Measurements from ENCODE around the gene GLS.

Gene GLS

GRCh38 chr2:190980630-190981209 lies 100.1 kb downstream of the GLS start:
- Histone ChIP-seq H3K9ac (ENCODE audit: low read length) (no peak overlapping the region), H3K27me3 (ENCODE audit: control insufficient read depth, insufficient read depth, low read length) (no peaks in the 10 kb centered on the region), H3K36me3 (ENCODE audit: control insufficient read depth, insufficient read depth, low read length) (peaks cover 33% of the 10 kb centered on the region), H3K4me3 (ENCODE audit: low read length) (no peak overlapping the region), H3K27ac (ENCODE audit: low read depth, low read length) (no peak overlapping the region), H3K4me1 (ENCODE audit: control insufficient read depth, insufficient read depth, low read length) (no peaks in the 10 kb centered on the region)

GRCh38 chr2:190981333-190981732 lies 100.7 kb downstream of the GLS start:
- Histone ChIP-seq H3K27me3 (ENCODE audit: control insufficient read depth, insufficient read depth, low read length) (no peaks in the 10 kb centered on the region), H3K36me3 (ENCODE audit: control insufficient read depth, insufficient read depth, low read length) (peaks cover 39% of the 10 kb centered on the region), H3K4me1 (ENCODE audit: control insufficient read depth, insufficient read depth, low read length) (no peaks in the 10 kb centered on the region), H3K9ac (ENCODE audit: low read length) (no peak overlapping the region), H3K27ac (ENCODE audit: low read depth, low read length) (no peak overlapping the region), H3K4me3 (ENCODE audit: low read length) (no peak overlapping the region)

GRCh38 chr2:190981733-190982132 lies 101.1 kb downstream of the GLS start:
- Histone ChIP-seq H3K4me3 (ENCODE audit: low read length) (no peak overlapping the region), H3K4me1 (ENCODE audit: control insufficient read depth, insufficient read depth, low read length) (no peaks in the 10 kb centered on the region), H3K27ac (ENCODE audit: low read depth, low read length) (no peak overlapping the region), H3K36me3 (ENCODE audit: control insufficient read depth, insufficient read depth, low read length) (peaks cover 40% of the 10 kb centered on the region), H3K9ac (ENCODE audit: low read length) (no peak overlapping the region), H3K27me3 (ENCODE audit: control insufficient read depth, insufficient read depth, low read length) (no peaks in the 10 kb centered on the region)

GRCh38 chr2:190982262-190983034 lies 101.8 kb downstream of the GLS start:
- Histone ChIP-seq H3K4me3 (ENCODE audit: low read length) (no peak overlapping the region), H3K27me3 (ENCODE audit: control insufficient read depth, insufficient read depth, low read length) (no peaks in the 10 kb centered on the region), H3K9ac (ENCODE audit: low read length) (no peak overlapping the region), H3K27ac (ENCODE audit: low read depth, low read length) (no peak overlapping the region), H3K36me3 (ENCODE audit: control insufficient read depth, insufficient read depth, low read length) (peaks cover 42% of the 10 kb centered on the region), H3K4me1 (ENCODE audit: control insufficient read depth, insufficient read depth, low read length) (no peaks in the 10 kb centered on the region)

- H3K27ac ChIP-seq (ENCODE audit: low read depth, low read length) = no peak overlapping the region
These were observed 104.0 kb downstream of the GLS start for GRCh38 chr2:190984595-190984994.

GRCh38 chr2:190986221-190986953 lies 105.8 kb downstream of the GLS start:
- Histone ChIP-seq H3K9ac (ENCODE audit: low read length) (no peak overlapping the region), H3K4me1 (ENCODE audit: control insufficient read depth, insufficient read depth, low read length) (no peaks in the 10 kb centered on the region), H3K27me3 (ENCODE audit: control insufficient read depth, insufficient read depth, low read length) (no peaks in the 10 kb centered on the region), H3K4me3 (ENCODE audit: low read length) (no peak overlapping the region), H3K36me3 (ENCODE audit: control insufficient read depth, insufficient read depth, low read length) (peaks cover 60% of the 10 kb centered on the region), H3K27ac (ENCODE audit: low read depth, low read length) (no peak overlapping the region)

More at GRCh38 chr2:190984595-190984994, 104.0 kb downstream of the GLS start:
- Histone ChIP-seq H3K9ac (ENCODE audit: low read length) (no peak overlapping the region), H3K4me3 (ENCODE audit: low read length) (no peak overlapping the region), H3K4me1 (ENCODE audit: control insufficient read depth, insufficient read depth, low read length) (no peaks in the 10 kb centered on the region), H3K36me3 (ENCODE audit: control insufficient read depth, insufficient read depth, low read length) (peaks cover 53% of the 10 kb centered on the region), H3K27me3 (ENCODE audit: control insufficient read depth, insufficient read depth, low read length) (no peaks in the 10 kb centered on the region)

- Histone ChIP-seq H3K36me3 (ENCODE audit: control insufficient read depth, insufficient read depth, low read length) (peaks cover 61% of the 10 kb centered on the region), H3K9ac (ENCODE audit: low read length) (no peak overlapping the region), H3K4me1 (ENCODE audit: control insufficient read depth, insufficient read depth, low read length) (no peaks in the 10 kb centered on the region), H3K4me3 (ENCODE audit: low read length) (no peak overlapping the region), H3K27me3 (ENCODE audit: control insufficient read depth, insufficient read depth, low read length) (no peaks in the 10 kb centered on the region), H3K27ac (ENCODE audit: low read depth, low read length) (no peak overlapping the region)
These were observed 106.5 kb downstream of the GLS start for GRCh38 chr2:190987116-190987515.

- H3K9ac ChIP-seq (ENCODE audit: low read length) = no peak overlapping the region
- no peak overlapping the region for H3K4me3 ChIP-seq (ENCODE audit: low read length)
- H3K27me3 ChIP-seq (ENCODE audit: control insufficient read depth, insufficient read depth, low read length) = no peaks in the 10 kb centered on the region
- H3K27ac ChIP-seq (ENCODE audit: low read depth, low read length) = no peak overlapping the region
- H3K36me3 ChIP-seq (ENCODE audit: control insufficient read depth, insufficient read depth, low read length) = peaks cover 65% of the 10 kb centered on the region
- no peaks in the 10 kb centered on the region for H3K4me1 ChIP-seq (ENCODE audit: control insufficient read depth, insufficient read depth, low read length)
These were observed 107.3 kb downstream of the GLS start for GRCh38 chr2:190987938-190988337.

GRCh38 chr2:190988910-190989309 lies 108.3 kb downstream of the GLS start:
- H3K4me1 ChIP-seq (ENCODE audit: control insufficient read depth, insufficient read depth, low read length) = no peaks in the 10 kb centered on the region
- no peaks in the 10 kb centered on the region for H3K27me3 ChIP-seq (ENCODE audit: control insufficient read depth, insufficient read depth, low read length)
- H3K9ac ChIP-seq (ENCODE audit: low read length) = no peak overlapping the region
- no peak overlapping the region for H3K4me3 ChIP-seq (ENCODE audit: low read length)
- peaks cover 69% of the 10 kb centered on the region for H3K36me3 ChIP-seq (ENCODE audit: control insufficient read depth, insufficient read depth, low read length)
- H3K27ac ChIP-seq (ENCODE audit: low read depth, low read length) = no peak overlapping the region

GRCh38 chr2:190990132-190990531 lies 109.5 kb downstream of the GLS start:
- H3K4me1 ChIP-seq (ENCODE audit: control insufficient read depth, insufficient read depth, low read length) = no peaks in the 10 kb centered on the region
- H3K27ac ChIP-seq (ENCODE audit: low read depth, low read length) = no peak overlapping the region
- peaks cover 66% of the 10 kb centered on the region for H3K36me3 ChIP-seq (ENCODE audit: control insufficient read depth, insufficient read depth, low read length)
- no peak overlapping the region for H3K4me3 ChIP-seq (ENCODE audit: low read length)
- H3K27me3 ChIP-seq (ENCODE audit: control insufficient read depth, insufficient read depth, low read length) = no peaks in the 10 kb centered on the region
- no peak overlapping the region for H3K9ac ChIP-seq (ENCODE audit: low read length)

- peaks cover 53% of the 10 kb centered on the region for H3K36me3 ChIP-seq (ENCODE audit: control insufficient read depth, insufficient read depth, low read length)
- no peak overlapping the region for H3K9ac ChIP-seq (ENCODE audit: low read length)
- H3K4me1 ChIP-seq (ENCODE audit: control insufficient read depth, insufficient read depth, low read length) = no peaks in the 10 kb centered on the region
- H3K4me3 ChIP-seq (ENCODE audit: low read length) = no peak overlapping the region
- no peak overlapping the region for H3K27ac ChIP-seq (ENCODE audit: low read depth, low read length)
- no peaks in the 10 kb centered on the region for H3K27me3 ChIP-seq (ENCODE audit: control insufficient read depth, insufficient read depth, low read length)
These were observed 112.6 kb downstream of the GLS start for GRCh38 chr2:190993292-190993643.

GRCh38 chr2:190994148-190994547 lies 113.5 kb downstream of the GLS start:
- no peak overlapping the region for H3K4me3 ChIP-seq (ENCODE audit: low read length)

More at GRCh38 chr2:190994148-190994547, 113.5 kb downstream of the GLS start:
- Histone ChIP-seq H3K27me3 (ENCODE audit: control insufficient read depth, insufficient read depth, low read length) (no peaks in the 10 kb centered on the region), H3K9ac (ENCODE audit: low read length) (no peak overlapping the region), H3K4me1 (ENCODE audit: control insufficient read depth, insufficient read depth, low read length) (no peaks in the 10 kb centered on the region), H3K27ac (ENCODE audit: low read depth, low read length) (no peak overlapping the region), H3K36me3 (ENCODE audit: control insufficient read depth, insufficient read depth, low read length) (peaks cover 46% of the 10 kb centered on the region)

Measured in rectal smooth muscle tissue (tissue), 1 donor.